K562 (cell line): ENCODE results near the gene MGRN1. TPM values are rescaled to one million over a fixed set of nuclear protein-coding genes. Genes with fewer than 3 reads are reported as not detected.

Experiments used
- ATAC-seq: fragments of 200-7000 bp; cut with Tn5 transposase; 3 replicates; pipeline ENCODE4 v1.9.1; 2020; ENCODE audit warnings: moderate library complexity
- BruUV-seq: library from RNA; stranded (reverse); fragments of 400-500 nt; replicated peaks from 2 replicates; lab custom pipeline; 2021; lab: Mats Ljungman, UMichigan
- CTCF ChIA-PET: fragments of 300-600 bp; formaldehyde crosslinking; extraction: SDS; loops from one replicate; lab custom pipeline; 2021; ENCODE audit warnings: low intra/inter-chr PET ratio; lab: Yijun Ruan, JAX
- POLR2A ChIA-PET: fragments of 300-600, 350-650 bp; sonication (Branson Sonifier 250); formaldehyde crosslinking; extraction: SDS; loops from one replicate; lab custom pipeline; 2021; ENCODE audit warnings: antibody characterized with exemption, inconsistent platforms; lab: Yijun Ruan, JAX
- DNase-seq, 4 experiments: peaks; one replicate each; pipeline versions ENCODE4 v3.0.0 to v3.0.0-alpha.2; 2011 to 2018; ENCODE audit warnings: low spot score in 3 of 4, mixed read lengths in 3 of 4; ENCODE audit errors: extremely low read depth in 1 of 4
- FAIRE-seq: peaks from 2 replicates; lab custom pipeline; 2011; peaks lifted over from hg19 to GRCh38; lab: Jason Lieb, UNC
- H2AFZ ChIP-seq: 2 replicates; pipeline ENCODE4 v1.6.0; 2011; ENCODE audit warnings: low read depth, low read length, control low read depth, inconsistent platforms
- H3K27ac ChIP-seq: fragments of 200-600 bp; 3 replicates; pipeline ENCODE4 v1.8.0; 2011; ENCODE audit warnings: low read depth, mild to moderate bottlenecking, control low read depth, inconsistent platforms, low read length, moderate library complexity, mixed read lengths; ENCODE audit errors: extremely low read depth
- H3K27me3 ChIP-seq, 2 experiments: fragments of 300-600 bp in 1 of 2; 2 replicates in 1 of 2; 3 replicates in 1 of 2; pipeline versions ENCODE4 v1.6.0 to v1.8.0; 2011; ENCODE audit warnings: inconsistent platforms in 2 of 2, low read length in 2 of 2, mild to moderate bottlenecking in 1 of 2, mixed read lengths in 1 of 2, moderate library complexity in 1 of 2; ENCODE audit not compliant: control insufficient read depth in 2 of 2, insufficient read depth in 2 of 2
- H3K36me3 ChIP-seq: fragments of 300-600 bp; 3 replicates; pipeline ENCODE4 v1.8.0; 2011; ENCODE audit warnings: mild to moderate bottlenecking, low read length, inconsistent platforms; ENCODE audit not compliant: control insufficient read depth, insufficient read depth
- H3K4me1 ChIP-seq, 2 experiments: fragments of 200-600 bp in 1 of 2; replicated peaks in 1 of 2; 2 replicates in 1 of 2; 3 replicates in 1 of 2; pipeline versions ENCODE4 v1.5.1 to v1.8.0; 2011; ENCODE audit warnings: inconsistent platforms in 2 of 2, low read length in 2 of 2, mild to moderate bottlenecking in 1 of 2, mixed read lengths in 1 of 2, moderate library complexity in 1 of 2; ENCODE audit not compliant: control insufficient read depth in 2 of 2, insufficient read depth in 2 of 2
- H3K4me2 ChIP-seq: 2 replicates; pipeline ENCODE4 v1.6.1; 2011; ENCODE audit warnings: low read length, control low read depth, inconsistent platforms, mixed read lengths; ENCODE audit not compliant: insufficient read depth
- H3K4me3 ChIP-seq: fragments of 200-600 bp; sonication (generic), shearing (Covaris generic); 2 replicates; pipeline ENCODE4 v1.5.1; 2016; ENCODE audit warnings: control low read depth, inconsistent platforms
- H3K79me2 ChIP-seq: fragments of 200-600 bp; 3 replicates; pipeline ENCODE4 v1.8.0; 2011; ENCODE audit warnings: low read length, inconsistent platforms; ENCODE audit not compliant: control insufficient read depth, insufficient read depth
- H3K9ac ChIP-seq, 2 experiments: 2 replicates each; pipeline versions ENCODE4 v1.6.0 to v1.6.1; 2011; ENCODE audit warnings: low read depth in 2 of 2, low read length in 2 of 2, control low read depth in 1 of 2, inconsistent platforms in 1 of 2, mild to moderate bottlenecking in 1 of 2, mixed read lengths in 1 of 2; ENCODE audit not compliant: insufficient read depth in 1 of 2
- H3K9me1 ChIP-seq: one replicate; pipeline ENCODE4 v1.6.0; 2011; ENCODE audit warnings: inconsistent platforms, mild to moderate bottlenecking, low read length, moderate library complexity; ENCODE audit not compliant: control insufficient read depth, insufficient read depth
- H3K9me3 ChIP-seq: replicated peaks from 2 replicates; pipeline ENCODE4 v1.5.1; 2011; ENCODE audit warnings: low read depth, low read length, inconsistent platforms; ENCODE audit not compliant: control insufficient read depth, insufficient read depth
- H4K20me1 ChIP-seq: replicated peaks from 2 replicates; pipeline ENCODE4 v1.6.1; 2011; ENCODE audit warnings: low read length, inconsistent platforms, mixed read lengths; ENCODE audit not compliant: control insufficient read depth, insufficient read depth
- CAMTA2 ChIP-seq: fragments of 250-450 bp; sonication (Bioruptor Pico); conservative IDR thresholded peaks from 2 replicates; pipeline ENCODE4 v1.5.1; 2022
- FOXK1 ChIP-seq: sonication (generic); formaldehyde crosslinking; IDR thresholded peaks from 2 replicates; pipeline ENCODE4 v1.8.0; 2022; ENCODE audit warnings: missing genetic modification reagents, mild to moderate bottlenecking, borderline replicate concordance
- POLR3A ChIP-seq: IDR thresholded peaks from 2 replicates; pipeline ENCODE4 v1.6.1; 2011; ENCODE audit warnings: borderline replicate concordance, mild to moderate bottlenecking, moderate library complexity; ENCODE audit not compliant: insufficient read length, insufficient read depth; ENCODE audit errors: extremely low read depth
- SAFB ChIP-seq: fragments of 200-400 bp; formaldehyde crosslinking; IDR thresholded peaks from 2 replicates; pipeline ENCODE4 v1.6.1; 2017; ENCODE audit warnings: low read depth, low read length, borderline replicate concordance
- STAT5B ChIP-seq: fragments of 250-450 bp; sonication (Bioruptor Pico); IDR thresholded peaks from 2 replicates; pipeline ENCODE4 v1.8.0; 2021; ENCODE audit warnings: mild to moderate bottlenecking, inconsistent platforms
- WGBS: fragments of 100-300 bp; shearing (Covaris generic); methylation state at CpG from one replicate; pipeline ENCODE4 v1.1.6; 2016; ENCODE audit warnings: low coverage, mixed read lengths; ENCODE audit not compliant: insufficient coverage; ENCODE audit errors: missing lambda C conversion rate; 5-methylcytosine and 5-hydroxymethylcytosine counted together
- in situ Hi-C: fragments of 300-500 bp; cut with MboI; formaldehyde crosslinking; loops from 4 replicates; pipeline ENCODE4 v1.15.0; 2018; ENCODE audit warnings: inconsistent platforms, mixed read lengths
- intact Hi-C: fragments of 100-400 bp; cut with micrococcal nuclease; formaldehyde crosslinking; loops from 2 replicates; pipeline ENCODE4 v1.14.2; 2022
- polyA plus RNA-seq, 8 experiments: library from polyadenylated mRNA; depleted of rRNA in 4 of 8; stranded (reverse) in 5 of 8; unstranded in 3 of 8; fragments of >200 nt; fragmentation: Nextera tagmentation in 2 of 8; fragmentation: Illumina TruSeq in 1 of 8; extraction: Ambion mirVana in 2 of 8; extraction: Trizol in 1 of 8; gene quantifications; 2 replicates each; pipeline versions ENCODE4 v1.2.1 to v1.2.3, GENCODE V29; 2011 to 2014; ENCODE audit warnings: inconsistent platforms in 1 of 8, missing spikeins in 1 of 8
- total RNA-seq, 7 experiments: library from RNA; depleted of rRNA in 6 of 7; stranded (reverse); fragments of >200 nt in 6 of 7; fragmentation: Illumina TruSeq in 2 of 7; extraction: Trizol in 2 of 7; gene quantifications; 2 replicates each; pipeline versions ENCODE4 v1.2.1 to v1.2.3, GENCODE V29; 2011 to 2021; ENCODE audit warnings: low replicate concordance in 1 of 7
- TF ChIP-seq, protein P1 (sequence below): fragments of 250-450 bp; sonication (Bioruptor Pico); IDR thresholded peaks from 2 replicates; pipeline ENCODE4 v1.8.0; 2021; ENCODE audit warnings: moderate library complexity, mild to moderate bottlenecking, inconsistent platforms
- TF ChIP-seq, protein P2 (sequence below): sonication (generic); formaldehyde crosslinking; IDR thresholded peaks from 2 replicates; pipeline ENCODE4 v1.8.1; 2023; ENCODE audit warnings: mild to moderate bottlenecking, missing genetic modification reagents
- TF ChIP-seq, protein P3 (sequence below): sonication (generic); formaldehyde crosslinking; IDR thresholded peaks from 2 replicates; pipeline ENCODE4 v1.8.0; 2022; ENCODE audit warnings: mild to moderate bottlenecking, missing genetic modification reagents
- TF ChIP-seq, protein P4 (sequence below): sonication (generic); formaldehyde crosslinking; IDR thresholded peaks from 2 replicates; pipeline ENCODE4 v1.8.0; 2022; ENCODE audit warnings: mild to moderate bottlenecking, missing genetic modification reagents, borderline replicate concordance

MGRN1 gene
- total and polyA plus RNA-seq, 9 of the 15 experiments (the other 6 are each of a cell fraction or from before 2014, with no cell fraction given): 0.15 to 37.9 (median 6.0) TPM

DNA sequence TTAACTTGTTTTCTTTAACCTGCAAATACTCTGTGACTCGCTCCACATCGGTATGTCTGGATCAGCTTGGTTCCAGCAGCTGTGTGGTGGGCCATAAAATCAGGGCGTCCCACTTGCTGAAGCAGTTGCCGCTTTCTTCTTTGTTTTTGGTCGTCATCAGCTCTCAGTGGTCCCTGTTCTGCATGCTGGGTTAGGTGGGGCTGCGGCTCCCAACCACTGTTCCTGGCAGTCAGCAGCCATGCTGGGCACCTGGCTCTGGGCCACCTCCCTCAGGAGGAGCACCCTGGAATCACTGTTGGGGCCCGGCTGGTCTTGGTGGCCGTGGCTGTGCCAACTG is 23.0 kb downstream of the MGRN1 start (continued):
- no peak for TF ChIP-seq CAMTA2 (CRISPR knock-in tag)
- TF ChIP-seq STAT5B (CRISPR knock-in tag): no peak
- no peak for TF ChIP-seq FOXK1
- TF ChIP-seq POLR3A: no peak
- TF ChIP-seq SAFB: no peak
- TF ChIP-seq, protein P1, sequence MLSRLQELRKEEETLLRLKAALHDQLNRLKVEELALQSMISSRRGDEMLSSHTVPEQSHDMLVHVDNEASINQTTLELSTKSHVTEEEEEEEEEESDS (CRISPR knock-in tag): no peak

DNA sequence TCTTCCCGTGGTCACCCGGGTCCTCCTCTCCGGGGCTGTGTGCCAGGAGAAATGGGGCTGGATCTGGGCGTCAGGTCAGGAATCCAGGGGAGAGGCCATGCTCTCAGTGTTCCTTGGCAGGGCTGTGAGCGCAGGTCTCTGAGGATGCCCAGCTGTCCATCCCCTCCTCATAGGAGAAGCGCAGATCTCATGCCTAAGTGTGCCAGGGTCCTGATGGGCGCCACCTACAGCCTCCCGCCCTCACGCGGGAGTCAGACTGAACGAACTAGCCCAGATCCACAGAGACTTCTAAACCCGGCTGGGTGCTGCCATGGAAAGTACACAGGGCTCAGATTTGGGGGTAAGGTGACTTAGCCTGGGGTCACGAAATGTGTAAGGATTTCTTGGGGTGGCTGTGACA is 24.3 kb downstream of the MGRN1 start:
- FAIRE-seq (no peak), DNase-seq (no peak), ATAC-seq (no peak)
- BruUV-seq: no TSS peak
- POLR2A ChIA-PET: interaction anchor here (1.8 kb wide), 1 partner anchor 32 kb away, joined by 6 read pairs; no protein-coding TSS in a partner anchor
- Histone ChIP-seq H3K4me1 (peaks cover 0 to 15% of the 10 kb centered on the region in 2 experiments; a peak in 3 of 5 replicates), H4K20me1 (no peaks in the 10 kb centered on the region), H3K9me1 (no peaks in the 10 kb centered on the region), H3K79me2 (peaks cover 32% of the 10 kb centered on the region), H3K4me3 (no peak overlapping the region), H3K9me3 (no peaks in the 10 kb centered on the region), H3K27me3 (no peaks in the 10 kb centered on the region), H3K9ac (no peak overlapping the region), H3K36me3 (peaks cover 39% of the 10 kb centered on the region; the same call in 1 of the 3 replicates), H2AFZ (no peak overlapping the region), H3K27ac (no peak overlapping the region; the same call in 2 of the 3 replicates), H3K4me2 (no peak overlapping the region)
- intact Hi-C loops (no loop called here), in situ Hi-C loops (no loop called here)
- TF ChIP-seq, protein P2, sequence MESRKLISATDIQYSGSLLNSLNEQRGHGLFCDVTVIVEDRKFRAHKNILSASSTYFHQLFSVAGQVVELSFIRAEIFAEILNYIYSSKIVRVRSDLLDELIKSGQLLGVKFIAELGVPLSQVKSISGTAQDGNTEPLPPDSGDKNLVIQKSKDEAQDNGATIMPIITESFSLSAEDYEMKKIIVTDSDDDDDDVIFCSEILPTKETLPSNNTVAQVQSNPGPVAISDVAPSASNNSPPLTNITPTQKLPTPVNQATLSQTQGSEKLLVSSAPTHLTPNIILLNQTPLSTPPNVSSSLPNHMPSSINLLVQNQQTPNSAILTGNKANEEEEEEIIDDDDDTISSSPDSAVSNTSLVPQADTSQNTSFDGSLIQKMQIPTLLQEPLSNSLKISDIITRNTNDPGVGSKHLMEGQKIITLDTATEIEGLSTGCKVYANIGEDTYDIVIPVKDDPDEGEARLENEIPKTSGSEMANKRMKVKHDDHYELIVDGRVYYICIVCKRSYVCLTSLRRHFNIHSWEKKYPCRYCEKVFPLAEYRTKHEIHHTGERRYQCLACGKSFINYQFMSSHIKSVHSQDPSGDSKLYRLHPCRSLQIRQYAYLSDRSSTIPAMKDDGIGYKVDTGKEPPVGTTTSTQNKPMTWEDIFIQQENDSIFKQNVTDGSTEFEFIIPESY (CRISPR knock-in tag): peak; percentile 38; the same call in 1 of the 2 replicates
- TF ChIP-seq, protein P3, sequence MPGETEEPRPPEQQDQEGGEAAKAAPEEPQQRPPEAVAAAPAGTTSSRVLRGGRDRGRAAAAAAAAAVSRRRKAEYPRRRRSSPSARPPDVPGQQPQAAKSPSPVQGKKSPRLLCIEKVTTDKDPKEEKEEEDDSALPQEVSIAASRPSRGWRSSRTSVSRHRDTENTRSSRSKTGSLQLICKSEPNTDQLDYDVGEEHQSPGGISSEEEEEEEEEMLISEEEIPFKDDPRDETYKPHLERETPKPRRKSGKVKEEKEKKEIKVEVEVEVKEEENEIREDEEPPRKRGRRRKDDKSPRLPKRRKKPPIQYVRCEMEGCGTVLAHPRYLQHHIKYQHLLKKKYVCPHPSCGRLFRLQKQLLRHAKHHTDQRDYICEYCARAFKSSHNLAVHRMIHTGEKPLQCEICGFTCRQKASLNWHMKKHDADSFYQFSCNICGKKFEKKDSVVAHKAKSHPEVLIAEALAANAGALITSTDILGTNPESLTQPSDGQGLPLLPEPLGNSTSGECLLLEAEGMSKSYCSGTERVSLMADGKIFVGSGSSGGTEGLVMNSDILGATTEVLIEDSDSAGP: no peak
- TF ChIP-seq, protein P4, sequence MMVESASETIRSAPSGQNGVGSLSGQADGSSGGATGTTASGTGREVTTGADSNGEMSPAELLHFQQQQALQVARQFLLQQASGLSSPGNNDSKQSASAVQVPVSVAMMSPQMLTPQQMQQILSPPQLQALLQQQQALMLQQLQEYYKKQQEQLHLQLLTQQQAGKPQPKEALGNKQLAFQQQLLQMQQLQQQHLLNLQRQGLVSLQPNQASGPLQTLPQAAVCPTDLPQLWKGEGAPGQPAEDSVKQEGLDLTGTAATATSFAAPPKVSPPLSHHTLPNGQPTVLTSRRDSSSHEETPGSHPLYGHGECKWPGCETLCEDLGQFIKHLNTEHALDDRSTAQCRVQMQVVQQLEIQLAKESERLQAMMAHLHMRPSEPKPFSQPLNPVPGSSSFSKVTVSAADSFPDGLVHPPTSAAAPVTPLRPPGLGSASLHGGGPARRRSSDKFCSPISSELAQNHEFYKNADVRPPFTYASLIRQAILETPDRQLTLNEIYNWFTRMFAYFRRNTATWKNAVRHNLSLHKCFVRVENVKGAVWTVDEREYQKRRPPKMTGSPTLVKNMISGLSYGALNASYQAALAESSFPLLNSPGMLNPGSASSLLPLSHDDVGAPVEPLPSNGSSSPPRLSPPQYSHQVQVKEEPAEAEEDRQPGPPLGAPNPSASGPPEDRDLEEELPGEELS (CRISPR knock-in tag): no peak
- CTCF ChIA-PET: no interaction called here
- WGBS: 98% methylated on average over 11 of the region's 13 CpGs
